ENCODE measurements around the gene ITGA5. TPM values are rescaled to one million over a fixed set of nuclear protein-coding genes. Genes with fewer than 3 reads are reported as not detected.

The ITGA5 gene
- total RNA-seq, 1 experiment from 2014 or later: 96.8 TPM

DNA sequence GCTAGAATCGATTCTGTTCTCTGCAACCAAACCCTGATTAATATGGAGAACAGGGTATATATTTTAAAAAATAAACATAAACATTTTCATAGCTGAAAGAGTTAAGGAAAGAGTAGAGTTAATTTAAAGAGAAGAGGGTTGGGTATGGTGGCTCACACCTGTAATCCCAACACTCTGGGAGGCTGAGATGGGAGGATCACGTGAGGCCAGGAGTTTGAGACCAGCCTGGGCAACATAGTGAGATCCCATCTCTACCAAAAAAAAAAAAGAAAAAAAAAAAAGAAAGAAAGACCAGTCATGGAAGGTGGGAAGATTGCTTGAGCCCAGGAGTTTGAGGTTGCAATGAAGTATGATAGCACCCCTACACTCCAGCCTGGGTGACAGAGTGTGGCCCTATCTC lies 28.9 kb upstream of the ITGA5 start:
- intact Hi-C loops (cut with micrococcal nuclease; ENCODE audit: unreplicated experiment): no loop called here
- TF ChIP-seq, protein P1, sequence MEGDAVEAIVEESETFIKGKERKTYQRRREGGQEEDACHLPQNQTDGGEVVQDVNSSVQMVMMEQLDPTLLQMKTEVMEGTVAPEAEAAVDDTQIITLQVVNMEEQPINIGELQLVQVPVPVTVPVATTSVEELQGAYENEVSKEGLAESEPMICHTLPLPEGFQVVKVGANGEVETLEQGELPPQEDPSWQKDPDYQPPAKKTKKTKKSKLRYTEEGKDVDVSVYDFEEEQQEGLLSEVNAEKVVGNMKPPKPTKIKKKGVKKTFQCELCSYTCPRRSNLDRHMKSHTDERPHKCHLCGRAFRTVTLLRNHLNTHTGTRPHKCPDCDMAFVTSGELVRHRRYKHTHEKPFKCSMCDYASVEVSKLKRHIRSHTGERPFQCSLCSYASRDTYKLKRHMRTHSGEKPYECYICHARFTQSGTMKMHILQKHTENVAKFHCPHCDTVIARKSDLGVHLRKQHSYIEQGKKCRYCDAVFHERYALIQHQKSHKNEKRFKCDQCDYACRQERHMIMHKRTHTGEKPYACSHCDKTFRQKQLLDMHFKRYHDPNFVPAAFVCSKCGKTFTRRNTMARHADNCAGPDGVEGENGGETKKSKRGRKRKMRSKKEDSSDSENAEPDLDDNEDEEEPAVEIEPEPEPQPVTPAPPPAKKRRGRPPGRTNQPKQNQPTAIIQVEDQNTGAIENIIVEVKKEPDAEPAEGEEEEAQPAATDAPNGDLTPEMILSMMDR (conservative IDR thresholded peaks at IDR 0.05; ENCODE audit: low read depth, low read length): no peak
- no peak for TF ChIP-seq EZH2 (IDR thresholded peaks at IDR 0.05; ENCODE audit: borderline replicate concordance, low read depth, low read length, poor library complexity, severe bottlenecking)

DNA sequence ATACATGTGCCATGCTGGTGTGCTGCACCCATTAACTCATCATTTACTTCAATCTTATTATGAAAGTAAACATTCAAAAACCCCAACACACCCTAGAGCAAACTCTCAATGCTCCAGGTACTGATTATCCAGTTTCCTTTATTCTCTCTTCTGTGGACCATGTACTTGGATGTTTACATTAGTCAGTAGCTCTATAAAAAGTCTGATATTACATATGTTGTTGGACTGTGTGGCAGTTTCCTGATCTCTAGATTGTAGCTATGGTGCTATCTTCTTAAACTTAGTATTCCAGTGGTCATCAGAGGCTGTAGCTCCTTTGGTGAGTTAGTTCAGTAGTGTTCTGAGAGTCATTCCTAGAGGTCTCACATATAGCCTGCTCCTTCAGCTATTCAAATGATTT lies 25.1 kb upstream of the ITGA5 start:
- ChIA-PET POLR2A (ENCODE audit: low non-redundant PET) (no interaction called here), CTCF (interaction anchor here (0.5 to 0.6 kb wide), 2 partner anchors 45 to 193 kb away, joined by 3 to 4 read pairs; no protein-coding TSS in a partner anchor)
- intact Hi-C loops (cut with micrococcal nuclease; ENCODE audit: unreplicated experiment): no loop called here
- H3K27me3 ChIP-seq (replicated peaks; ENCODE audit: insufficient read depth, low read depth, low read length, poor library complexity): no peaks in the 10 kb centered on the region
- no peaks in the 10 kb centered on the region for H3K4me1 ChIP-seq (ENCODE audit: insufficient read depth, low read length, poor library complexity, severe bottlenecking)
- no peaks in the 10 kb centered on the region for H3K36me3 ChIP-seq (ENCODE audit: insufficient read depth, low read length, poor library complexity, severe bottlenecking)
- H3K4me3 ChIP-seq (ENCODE audit: low read depth, low read length, poor library complexity, severe bottlenecking): no peak overlapping the region
- BruUV-seq (replicated peaks): no TSS peak
- no peak for DNase-seq (ENCODE audit: low spot score)
- TF ChIP-seq EZH2 (IDR thresholded peaks at IDR 0.05; ENCODE audit: borderline replicate concordance, low read depth, low read length, poor library complexity, severe bottlenecking): no peak
- TF ChIP-seq, protein P1 (conservative IDR thresholded peaks at IDR 0.05; ENCODE audit: low read depth, low read length): no peak
- H3K9me3 ChIP-seq (ENCODE audit: low read depth, low read length, poor library complexity, severe bottlenecking): no peaks in the 10 kb centered on the region
- H3K27ac ChIP-seq (ENCODE audit: low read depth, low read length, poor library complexity, severe bottlenecking): no peak overlapping the region

More for the DNA sequence above, 28.9 kb upstream of the ITGA5 start:
- Histone ChIP-seq H3K4me1 (ENCODE audit: insufficient read depth, low read length, poor library complexity, severe bottlenecking) (no peaks in the 10 kb centered on the region), H3K27ac (ENCODE audit: low read depth, low read length, poor library complexity, severe bottlenecking) (no peak overlapping the region), H3K27me3 (replicated peaks; ENCODE audit: insufficient read depth, low read depth, low read length, poor library complexity) (no peaks in the 10 kb centered on the region), H3K4me3 (ENCODE audit: low read depth, low read length, poor library complexity, severe bottlenecking) (no peak overlapping the region), H3K9me3 (ENCODE audit: low read depth, low read length, poor library complexity, severe bottlenecking) (no peaks in the 10 kb centered on the region), H3K36me3 (ENCODE audit: insufficient read depth, low read length, poor library complexity, severe bottlenecking) (no peaks in the 10 kb centered on the region)
- CTCF ChIA-PET: no interaction called here
- no peak for DNase-seq (ENCODE audit: low spot score)
- no TSS peak for BruUV-seq (replicated peaks)
- POLR2A ChIA-PET (ENCODE audit: low non-redundant PET): no interaction called here

DNA sequence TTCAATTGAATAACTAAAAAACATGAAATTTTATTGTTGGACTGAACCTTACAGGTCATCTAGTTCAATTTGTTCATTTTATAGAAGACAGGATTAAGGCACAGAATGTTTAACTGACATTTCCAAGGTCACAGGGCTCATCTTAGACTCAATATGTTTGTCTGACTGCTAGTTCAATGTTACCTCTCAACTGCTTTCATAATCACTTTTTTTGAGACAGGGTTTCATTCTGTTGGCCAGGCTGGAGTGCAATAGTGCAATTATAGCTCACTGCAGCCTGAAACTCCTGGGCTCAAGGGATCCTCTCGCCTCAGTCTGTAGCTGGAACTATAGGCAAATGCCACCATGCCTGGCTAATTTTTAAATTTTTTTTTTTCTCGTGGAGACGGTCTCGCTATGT lies 24.4 kb upstream of the ITGA5 start:
- intact Hi-C loops (cut with micrococcal nuclease; ENCODE audit: unreplicated experiment): no loop called here
- no TSS peak for BruUV-seq (replicated peaks)
- H3K9me3 ChIP-seq (ENCODE audit: low read depth, low read length, poor library complexity, severe bottlenecking): no peaks in the 10 kb centered on the region
- no peaks in the 10 kb centered on the region for H3K4me1 ChIP-seq (ENCODE audit: insufficient read depth, low read length, poor library complexity, severe bottlenecking)
- no peaks in the 10 kb centered on the region for H3K36me3 ChIP-seq (ENCODE audit: insufficient read depth, low read length, poor library complexity, severe bottlenecking)
- DNase-seq (ENCODE audit: low spot score): no peak
- ChIA-PET POLR2A (ENCODE audit: low non-redundant PET) (no interaction called here), CTCF (interaction anchor here (0.6 to 1.0 kb wide), 4 partner anchors 53 to 192 kb away, joined by 3 to 5 read pairs (median 4); partner anchors contain the start of gene COPZ1)
- H3K27ac ChIP-seq (ENCODE audit: low read depth, low read length, poor library complexity, severe bottlenecking): no peak overlapping the region
- H3K4me3 ChIP-seq (ENCODE audit: low read depth, low read length, poor library complexity, severe bottlenecking): no peak overlapping the region
- no peaks in the 10 kb centered on the region for H3K27me3 ChIP-seq (replicated peaks; ENCODE audit: insufficient read depth, low read depth, low read length, poor library complexity)
- TF ChIP-seq, protein P1 (conservative IDR thresholded peaks at IDR 0.05; ENCODE audit: low read depth, low read length): no peak
- TF ChIP-seq EZH2 (IDR thresholded peaks at IDR 0.05; ENCODE audit: borderline replicate concordance, low read depth, low read length, poor library complexity, severe bottlenecking): no peak

Measured in A673 (cell line).